Stomach (tissue), 4 donors: ENCODE results near the gene AKAP9.

ENCODE experiments used
- CTCF ChIP-seq, 7 experiments: fragments of 450-650 bp in 4 of 7; fragments of 200-600 bp in 3 of 7; sonication (generic) in 3 of 7; IDR thresholded peaks; one replicate each; pipeline ENCODE4 v1.5.1; 2016 to 2019; ENCODE audit warnings: antibody characterized with exemption in 7 of 7, control low read depth in 2 of 7, mild to moderate bottlenecking in 1 of 7
- EP300 ChIP-seq: sonication (generic); formaldehyde crosslinking; IDR thresholded peaks from one replicate; pipeline ENCODE4 v1.6.1; 2017; ENCODE audit warnings: antibody characterized with exemption
- POLR2AphosphoS5 ChIP-seq, 3 donors: sonication (generic); formaldehyde crosslinking; IDR thresholded peaks; one replicate each; pipeline ENCODE4 v1.6.1; 2016; ENCODE audit warnings: antibody characterized with exemption in 3 of 3

GRCh38 chr7:91949221-91950009, 8.8 kb downstream of the AKAP9 start:
- TF ChIP-seq CTCF (IDR thresholded peaks at IDR 0.05) (no peak), POLR2AphosphoS5 (IDR thresholded peaks at IDR 0.05) (no peak), EP300 (no peak)
